Measurements from ENCODE around the gene KLHL1.

DNA sequence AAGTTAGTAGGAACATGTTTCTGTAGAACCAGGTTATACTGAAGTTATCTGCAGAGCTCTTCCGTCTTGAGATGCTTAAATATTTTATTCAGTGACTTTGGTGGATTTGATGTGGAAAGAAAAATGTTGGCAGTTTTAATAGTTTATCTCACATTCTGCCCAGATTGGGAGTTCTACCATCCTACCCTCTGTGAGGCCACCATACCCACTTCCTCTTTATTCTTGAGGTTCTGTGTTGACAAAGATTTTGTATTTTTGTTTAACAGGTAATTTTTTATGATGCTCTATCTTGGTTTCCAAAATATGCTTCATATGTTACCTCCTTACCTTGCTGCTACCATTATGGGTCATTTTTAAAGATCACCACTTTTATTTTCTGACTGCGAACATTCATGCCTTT, 156.8 kb downstream of the KLHL1 start:
- TF ChIP-seq POLR2A (IDR thresholded peaks at IDR 0.05) = no peak
- TF ChIP-seq, protein P1, sequence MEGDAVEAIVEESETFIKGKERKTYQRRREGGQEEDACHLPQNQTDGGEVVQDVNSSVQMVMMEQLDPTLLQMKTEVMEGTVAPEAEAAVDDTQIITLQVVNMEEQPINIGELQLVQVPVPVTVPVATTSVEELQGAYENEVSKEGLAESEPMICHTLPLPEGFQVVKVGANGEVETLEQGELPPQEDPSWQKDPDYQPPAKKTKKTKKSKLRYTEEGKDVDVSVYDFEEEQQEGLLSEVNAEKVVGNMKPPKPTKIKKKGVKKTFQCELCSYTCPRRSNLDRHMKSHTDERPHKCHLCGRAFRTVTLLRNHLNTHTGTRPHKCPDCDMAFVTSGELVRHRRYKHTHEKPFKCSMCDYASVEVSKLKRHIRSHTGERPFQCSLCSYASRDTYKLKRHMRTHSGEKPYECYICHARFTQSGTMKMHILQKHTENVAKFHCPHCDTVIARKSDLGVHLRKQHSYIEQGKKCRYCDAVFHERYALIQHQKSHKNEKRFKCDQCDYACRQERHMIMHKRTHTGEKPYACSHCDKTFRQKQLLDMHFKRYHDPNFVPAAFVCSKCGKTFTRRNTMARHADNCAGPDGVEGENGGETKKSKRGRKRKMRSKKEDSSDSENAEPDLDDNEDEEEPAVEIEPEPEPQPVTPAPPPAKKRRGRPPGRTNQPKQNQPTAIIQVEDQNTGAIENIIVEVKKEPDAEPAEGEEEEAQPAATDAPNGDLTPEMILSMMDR (IDR thresholded peaks at IDR 0.05) = no peak
